GM21515 (cell line): ENCODE measurements around the gene NFATC1.

Source experiments
- ATAC-seq: cut with Tn5 transposase; IDR thresholded peaks from one replicate; pipeline ENCODE4 v1.9.1; 2021; ENCODE audit not compliant: unreplicated experiment

The NFATC1 gene

GRCh38 chr18:79516441-79516931 is 120.8 kb downstream of the NFATC1 start:
- no peak for ATAC-seq

- ATAC-seq: no peak
Observed at GRCh38 chr18:79517341-79517740, 121.6 kb downstream of the NFATC1 start.

GRCh38 chr18:79518028-79518682 is 122.4 kb downstream of the NFATC1 start:
- no peak for ATAC-seq

GRCh38 chr18:79518683-79519128 is 123.0 kb downstream of the NFATC1 start:
- ATAC-seq: no peak

- no peak for ATAC-seq
Observed at GRCh38 chr18:79519751-79520477, 124.2 kb downstream of the NFATC1 start.

GRCh38 chr18:79520478-79521390 is 125.0 kb downstream of the NFATC1 start:
- no peak for ATAC-seq

- ATAC-seq: no peak
Observed at GRCh38 chr18:79521416-79522205, 125.9 kb downstream of the NFATC1 start.

- ATAC-seq: no peak
Observed at GRCh38 chr18:79522451-79523205, 126.9 kb downstream of the NFATC1 start.

- ATAC-seq: peak; percentile 32
Observed at GRCh38 chr18:79523206-79523735, 127.5 kb downstream of the NFATC1 start.

GRCh38 chr18:79523736-79524180 is 128.0 kb downstream of the NFATC1 start:
- peak; percentile 63 for ATAC-seq

- ATAC-seq: peak; percentile 31
Observed at GRCh38 chr18:79524181-79525078, 128.7 kb downstream of the NFATC1 start.

- ATAC-seq: no peak
Observed at GRCh38 chr18:79525556-79526467, 130.1 kb downstream of the NFATC1 start.

- ATAC-seq: no peak
Observed at GRCh38 chr18:79526468-79527460, 131.0 kb downstream of the NFATC1 start.

- no peak for ATAC-seq
Observed at GRCh38 chr18:79527656-79528315, 132.1 kb downstream of the NFATC1 start.

- no peak for ATAC-seq
Observed at GRCh38 chr18:79528316-79528695, 132.6 kb downstream of the NFATC1 start.

- ATAC-seq: no peak
Observed at GRCh38 chr18:79528846-79529245, 133.1 kb downstream of the NFATC1 start.
